Measurements from ENCODE around the gene TRMT11.
"Not testable (repeated sequence)": the region's sequence is repeated elsewhere in the genome, so short reads cannot be mapped to it uniquely, and the experiment has no call there.

GRCh38 chr6:125950716-125951115, 35.6 kb upstream of the TRMT11 start:
- not testable (repeated sequence) for TF ChIP-seq CTCF (IDR thresholded peaks at IDR 0.05 in 8 of 11, conservative IDR thresholded peaks at IDR 0.05 in 3 of 11); POLR2A (IDR thresholded peaks at IDR 0.05)

Measured in spleen (tissue), 7 donors.